Gastroesophageal sphincter (tissue), 3 donors: ENCODE results near the gene SLC35F1.

Source experiments
- POLR2A ChIP-seq, 2 donors: fragments of 450-650 bp; IDR thresholded peaks; one replicate each; pipeline ENCODE4 v1.6.1; 2017; ENCODE audit warnings: antibody characterized with exemption in 2 of 2, mild to moderate bottlenecking in 2 of 2, moderate library complexity in 1 of 2
- TF ChIP-seq, protein P1 (sequence below), 4 experiments: fragments of 200-600 bp in 2 of 4; fragments of 450-650 bp in 2 of 4; sonication (generic) in 1 of 4; IDR thresholded peaks; one replicate each; pipeline ENCODE4 v1.5.1; 2017 to 2019; ENCODE audit warnings: antibody characterized with exemption in 4 of 4, mild to moderate bottlenecking in 2 of 4, moderate library complexity in 2 of 4

DNA sequence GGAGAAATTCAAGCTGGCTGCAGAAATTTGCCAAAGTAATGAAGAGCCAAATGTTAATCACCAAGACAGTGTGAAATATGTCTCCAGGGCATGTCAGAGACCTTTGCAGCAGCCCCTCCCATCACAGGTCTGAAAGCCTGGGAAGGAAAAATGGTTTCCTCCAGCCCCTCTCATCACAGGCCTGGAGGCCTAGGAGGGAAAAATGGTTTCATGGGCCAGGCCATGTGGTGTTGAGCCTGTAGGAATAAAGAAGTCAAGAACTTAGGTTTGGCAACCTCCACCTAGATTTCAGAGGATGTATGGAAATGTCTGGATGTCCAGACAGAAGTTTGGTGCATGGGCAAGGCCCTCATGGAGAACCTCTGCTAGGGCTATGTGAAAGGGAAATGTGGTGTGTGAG is 185.0 kb downstream of the SLC35F1 start:
- TF ChIP-seq, protein P1, sequence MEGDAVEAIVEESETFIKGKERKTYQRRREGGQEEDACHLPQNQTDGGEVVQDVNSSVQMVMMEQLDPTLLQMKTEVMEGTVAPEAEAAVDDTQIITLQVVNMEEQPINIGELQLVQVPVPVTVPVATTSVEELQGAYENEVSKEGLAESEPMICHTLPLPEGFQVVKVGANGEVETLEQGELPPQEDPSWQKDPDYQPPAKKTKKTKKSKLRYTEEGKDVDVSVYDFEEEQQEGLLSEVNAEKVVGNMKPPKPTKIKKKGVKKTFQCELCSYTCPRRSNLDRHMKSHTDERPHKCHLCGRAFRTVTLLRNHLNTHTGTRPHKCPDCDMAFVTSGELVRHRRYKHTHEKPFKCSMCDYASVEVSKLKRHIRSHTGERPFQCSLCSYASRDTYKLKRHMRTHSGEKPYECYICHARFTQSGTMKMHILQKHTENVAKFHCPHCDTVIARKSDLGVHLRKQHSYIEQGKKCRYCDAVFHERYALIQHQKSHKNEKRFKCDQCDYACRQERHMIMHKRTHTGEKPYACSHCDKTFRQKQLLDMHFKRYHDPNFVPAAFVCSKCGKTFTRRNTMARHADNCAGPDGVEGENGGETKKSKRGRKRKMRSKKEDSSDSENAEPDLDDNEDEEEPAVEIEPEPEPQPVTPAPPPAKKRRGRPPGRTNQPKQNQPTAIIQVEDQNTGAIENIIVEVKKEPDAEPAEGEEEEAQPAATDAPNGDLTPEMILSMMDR (IDR thresholded peaks at IDR 0.05) = no peak
- TF ChIP-seq POLR2A (IDR thresholded peaks at IDR 0.05) = no peak
